GM19395 (cell line): ENCODE measurements around the gene REN.

Experiments used
- ATAC-seq: cut with Tn5 transposase; IDR thresholded peaks from one replicate; pipeline ENCODE4 v1.9.1; 2021; ENCODE audit warnings: mild to moderate bottlenecking, moderate library complexity; ENCODE audit not compliant: unreplicated experiment

REN gene

GRCh38 chr1:204166219-204166618, at the start of gene REN:
TSS of gene REN (minus strand) at chr1:204166337. CDS start at chr1:204166293, 44 bp downstream.
- ATAC-seq, result no peak

GRCh38 chr1:204213668-204214662, 47.8 kb upstream of the REN start, which contains the start of gene GOLT1A:
TSS of gene GOLT1A (minus strand) at chr1:204213988. CDS start at chr1:204213906, 82 bp downstream.
- ATAC-seq, result peak; percentile 68

- no peak for ATAC-seq
Observed at GRCh38 chr1:204212715-204213114, 46.6 kb upstream of the REN start.

- no peak for ATAC-seq
Observed at GRCh38 chr1:204211046-204211445, 44.9 kb upstream of the REN start.

- no peak for ATAC-seq
Observed at GRCh38 chr1:204207136-204207616, 41.0 kb upstream of the REN start.

- no peak for ATAC-seq
Observed at GRCh38 chr1:204206121-204206520, 40.0 kb upstream of the REN start.

GRCh38 chr1:204205486-204205885, 39.3 kb upstream of the REN start:
- ATAC-seq, result no peak

- no peak for ATAC-seq
Observed at GRCh38 chr1:204204944-204205343, 38.8 kb upstream of the REN start.

GRCh38 chr1:204203206-204203767, 37.1 kb upstream of the REN start:
- no peak for ATAC-seq

- ATAC-seq, result no peak
Observed at GRCh38 chr1:204202481-204202880, 36.3 kb upstream of the REN start.

- ATAC-seq, result no peak
Observed at GRCh38 chr1:204201348-204202040, 35.4 kb upstream of the REN start.

GRCh38 chr1:204199579-204199978, 33.4 kb upstream of the REN start:
- ATAC-seq, result no peak

- ATAC-seq, result no peak
Observed at GRCh38 chr1:204198348-204199340, 32.5 kb upstream of the REN start.

GRCh38 chr1:204197068-204197467, 30.9 kb upstream of the REN start:
- ATAC-seq, result no peak

GRCh38 chr1:204196068-204196795, 30.1 kb upstream of the REN start, which contains the start of gene KISS1:
TSS of gene KISS1 (minus strand) at chr1:204196491. CDS start at chr1:204192876, 3,615 bp downstream.
- ATAC-seq, result no peak

GRCh38 chr1:204194771-204195170, 28.6 kb upstream of the REN start:
- no peak for ATAC-seq

- ATAC-seq, result no peak
Observed at GRCh38 chr1:204194080-204194479, 27.9 kb upstream of the REN start.

- no peak for ATAC-seq
Observed at GRCh38 chr1:204192589-204193352, 26.6 kb upstream of the REN start.

- no peak for ATAC-seq
Observed at GRCh38 chr1:204192046-204192445, 25.9 kb upstream of the REN start.
